ENCODE results near the gene CD52.

The CD52 gene

DNA sequence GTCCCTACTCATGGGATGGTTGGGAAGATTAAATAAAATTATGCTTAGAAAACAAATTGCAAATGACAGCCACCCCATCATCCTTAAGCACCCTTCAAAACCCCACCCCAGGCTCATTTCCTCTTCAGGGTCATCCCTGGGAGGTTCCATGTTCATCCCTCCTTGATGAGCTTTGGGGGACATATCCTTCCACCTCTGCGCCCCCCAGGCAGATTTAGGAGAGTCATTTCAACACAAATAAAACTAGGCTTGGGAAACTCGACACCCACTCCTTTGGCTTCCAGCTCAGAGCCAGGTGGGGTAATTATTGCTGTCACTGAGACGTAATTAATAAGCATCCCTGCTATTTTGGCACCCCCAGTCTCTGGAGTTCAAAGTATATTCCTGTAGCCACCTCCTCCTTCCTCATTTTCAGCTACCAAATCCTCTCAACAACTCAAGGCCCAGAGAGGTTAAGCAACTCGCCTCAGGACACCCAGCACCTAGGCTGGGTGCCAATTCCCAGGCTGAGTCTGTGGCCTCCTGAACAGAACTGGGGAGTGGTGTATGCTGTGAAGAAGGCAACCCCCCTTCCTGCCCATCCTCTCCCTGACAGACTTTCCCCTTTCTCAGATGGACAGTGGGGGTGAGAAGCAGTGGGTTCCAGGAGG, 35.6 kb downstream of the CD52 start:
- H3K4me3 ChIP-seq (ENCODE audit: low read length) = no peak overlapping the region
- DNase-seq (ENCODE audit: low read depth) = no peak
- TF ChIP-seq, protein P1, sequence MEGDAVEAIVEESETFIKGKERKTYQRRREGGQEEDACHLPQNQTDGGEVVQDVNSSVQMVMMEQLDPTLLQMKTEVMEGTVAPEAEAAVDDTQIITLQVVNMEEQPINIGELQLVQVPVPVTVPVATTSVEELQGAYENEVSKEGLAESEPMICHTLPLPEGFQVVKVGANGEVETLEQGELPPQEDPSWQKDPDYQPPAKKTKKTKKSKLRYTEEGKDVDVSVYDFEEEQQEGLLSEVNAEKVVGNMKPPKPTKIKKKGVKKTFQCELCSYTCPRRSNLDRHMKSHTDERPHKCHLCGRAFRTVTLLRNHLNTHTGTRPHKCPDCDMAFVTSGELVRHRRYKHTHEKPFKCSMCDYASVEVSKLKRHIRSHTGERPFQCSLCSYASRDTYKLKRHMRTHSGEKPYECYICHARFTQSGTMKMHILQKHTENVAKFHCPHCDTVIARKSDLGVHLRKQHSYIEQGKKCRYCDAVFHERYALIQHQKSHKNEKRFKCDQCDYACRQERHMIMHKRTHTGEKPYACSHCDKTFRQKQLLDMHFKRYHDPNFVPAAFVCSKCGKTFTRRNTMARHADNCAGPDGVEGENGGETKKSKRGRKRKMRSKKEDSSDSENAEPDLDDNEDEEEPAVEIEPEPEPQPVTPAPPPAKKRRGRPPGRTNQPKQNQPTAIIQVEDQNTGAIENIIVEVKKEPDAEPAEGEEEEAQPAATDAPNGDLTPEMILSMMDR (conservative IDR thresholded peaks at IDR 0.05; ENCODE audit: low read length) = no peak

DNA sequence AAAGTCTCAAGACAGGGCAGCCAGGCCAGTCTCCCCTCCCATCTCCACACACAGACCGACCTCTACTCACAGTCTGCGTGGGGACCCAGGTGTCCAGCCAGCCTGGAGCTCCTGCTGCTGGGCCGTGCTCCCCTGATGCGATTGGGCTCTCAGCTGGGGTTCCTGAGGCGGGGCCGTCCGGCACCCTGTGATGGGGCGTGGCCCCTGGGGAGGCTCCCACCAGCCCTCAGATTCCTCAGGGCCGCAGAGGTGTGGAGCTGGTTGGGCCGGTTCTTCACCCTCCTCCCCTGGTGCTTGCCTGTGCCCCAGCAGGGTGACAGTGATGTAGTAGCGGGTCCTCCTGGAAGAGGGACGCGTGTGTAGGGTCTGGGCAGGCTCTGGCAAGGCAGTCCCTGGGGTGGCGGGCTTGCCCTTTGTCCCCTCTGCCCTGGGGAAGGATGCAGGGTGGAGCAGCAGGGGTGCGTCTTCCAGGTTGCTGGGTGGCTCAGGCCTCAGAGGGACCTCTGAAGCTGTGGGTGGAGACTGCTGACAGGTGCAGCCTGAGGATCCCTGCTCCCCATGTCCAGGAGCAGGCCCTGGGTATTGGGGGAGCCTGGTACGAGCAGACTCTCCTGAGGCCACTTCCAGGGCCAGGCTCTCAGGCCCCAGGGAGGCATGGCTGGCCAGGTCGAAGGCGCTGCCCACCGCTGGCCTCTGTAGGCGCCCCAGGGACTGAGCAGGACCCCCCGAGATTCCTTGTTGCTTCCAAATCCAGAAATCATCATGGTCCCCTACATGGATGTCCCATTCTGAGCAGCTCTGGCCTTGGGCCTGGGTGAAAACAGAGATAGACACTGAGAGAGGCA, 36.4 kb downstream of the CD52 start, which contains the start of gene CRYBG2:
Gene CRYBG2, minus strand, starts transcription at position 155 of the 845 bp plus-strand sequence. CDS start 7,473 bp downstream, outside the sequence.
- no peak within 1 kb of the TSS for H3K4me3 ChIP-seq (ENCODE audit: low read length)
- DNase-seq (ENCODE audit: low read depth) = no peak
- TF ChIP-seq, protein P1 (conservative IDR thresholded peaks at IDR 0.05; ENCODE audit: low read length) = no peak

DNA sequence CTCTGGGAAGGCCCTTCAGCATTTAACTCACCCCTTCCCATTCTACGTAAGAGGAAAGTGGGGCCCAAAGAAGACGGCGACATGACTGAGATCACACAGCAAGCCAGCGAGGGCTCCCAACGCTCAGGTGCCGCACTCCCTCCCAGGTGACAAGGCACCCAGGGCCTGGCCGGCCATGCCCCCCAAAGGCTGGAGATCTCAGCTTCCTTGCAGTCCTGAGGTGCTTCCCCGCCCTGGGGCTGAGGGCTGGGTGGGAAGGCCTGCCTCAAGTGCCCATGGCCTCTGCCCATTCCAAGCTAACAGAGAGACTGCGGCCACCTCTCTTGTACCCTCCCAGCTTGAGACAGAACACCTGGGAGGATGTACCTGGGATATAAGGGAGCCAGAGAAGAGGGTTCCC, 37.2 kb downstream of the CD52 start:
- TF ChIP-seq, protein P1 (conservative IDR thresholded peaks at IDR 0.05; ENCODE audit: low read length) = no peak
- H3K4me3 ChIP-seq (ENCODE audit: low read length) = no peak overlapping the region
- DNase-seq (ENCODE audit: low read depth) = no peak

DNA sequence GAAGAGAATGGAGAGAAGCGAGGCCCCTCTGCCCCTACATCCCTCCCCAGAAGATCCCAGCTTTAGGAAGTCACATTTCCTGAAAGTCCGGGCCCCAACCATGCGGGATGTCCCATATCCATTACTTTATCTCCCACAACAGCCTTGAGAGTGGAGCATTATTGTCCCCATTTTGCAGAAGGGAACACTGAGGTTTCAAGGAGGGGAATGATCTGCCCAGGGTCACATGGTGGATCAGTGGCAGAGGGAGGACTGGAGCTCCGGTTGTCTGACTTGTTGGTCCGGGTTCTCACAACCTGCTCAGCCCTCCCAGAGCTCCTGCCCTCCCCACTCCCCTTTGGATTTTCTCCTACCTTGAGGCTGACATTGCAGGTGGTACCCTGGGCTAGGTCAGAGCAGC, 38.3 kb downstream of the CD52 start:
- DNase-seq (ENCODE audit: low read depth) = no peak
- no peak overlapping the region for H3K4me3 ChIP-seq (ENCODE audit: low read length)
- TF ChIP-seq, protein P1 (conservative IDR thresholded peaks at IDR 0.05; ENCODE audit: low read length) = no peak

DNA sequence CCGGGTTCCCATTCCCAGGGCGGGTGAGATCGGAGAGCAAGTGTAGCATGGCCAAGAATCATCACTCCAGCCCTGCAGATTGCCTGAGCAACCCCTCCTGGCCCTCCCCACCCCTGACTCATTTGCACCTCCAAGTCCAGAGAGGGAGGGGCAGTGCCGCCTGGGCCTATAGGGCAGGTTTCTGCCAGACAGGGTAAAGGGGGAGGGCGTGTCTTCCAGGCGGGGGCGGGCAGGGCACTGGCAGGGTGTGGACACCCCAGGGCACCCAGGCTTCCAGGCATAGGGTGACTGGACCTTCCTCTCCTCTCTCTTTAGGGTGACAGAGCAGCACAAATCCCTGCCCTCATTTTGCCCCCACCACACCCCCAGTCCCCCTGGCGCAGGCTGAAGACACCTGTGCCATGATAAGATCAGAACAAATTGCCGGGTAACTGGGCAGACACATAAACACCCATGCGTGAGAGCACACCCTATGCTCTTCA, 39.4 kb downstream of the CD52 start:
- H3K4me3 ChIP-seq (ENCODE audit: low read length) = no peak overlapping the region
- DNase-seq (ENCODE audit: low read depth) = no peak
- TF ChIP-seq, protein P1 (conservative IDR thresholded peaks at IDR 0.05; ENCODE audit: low read length) = no peak

DNA sequence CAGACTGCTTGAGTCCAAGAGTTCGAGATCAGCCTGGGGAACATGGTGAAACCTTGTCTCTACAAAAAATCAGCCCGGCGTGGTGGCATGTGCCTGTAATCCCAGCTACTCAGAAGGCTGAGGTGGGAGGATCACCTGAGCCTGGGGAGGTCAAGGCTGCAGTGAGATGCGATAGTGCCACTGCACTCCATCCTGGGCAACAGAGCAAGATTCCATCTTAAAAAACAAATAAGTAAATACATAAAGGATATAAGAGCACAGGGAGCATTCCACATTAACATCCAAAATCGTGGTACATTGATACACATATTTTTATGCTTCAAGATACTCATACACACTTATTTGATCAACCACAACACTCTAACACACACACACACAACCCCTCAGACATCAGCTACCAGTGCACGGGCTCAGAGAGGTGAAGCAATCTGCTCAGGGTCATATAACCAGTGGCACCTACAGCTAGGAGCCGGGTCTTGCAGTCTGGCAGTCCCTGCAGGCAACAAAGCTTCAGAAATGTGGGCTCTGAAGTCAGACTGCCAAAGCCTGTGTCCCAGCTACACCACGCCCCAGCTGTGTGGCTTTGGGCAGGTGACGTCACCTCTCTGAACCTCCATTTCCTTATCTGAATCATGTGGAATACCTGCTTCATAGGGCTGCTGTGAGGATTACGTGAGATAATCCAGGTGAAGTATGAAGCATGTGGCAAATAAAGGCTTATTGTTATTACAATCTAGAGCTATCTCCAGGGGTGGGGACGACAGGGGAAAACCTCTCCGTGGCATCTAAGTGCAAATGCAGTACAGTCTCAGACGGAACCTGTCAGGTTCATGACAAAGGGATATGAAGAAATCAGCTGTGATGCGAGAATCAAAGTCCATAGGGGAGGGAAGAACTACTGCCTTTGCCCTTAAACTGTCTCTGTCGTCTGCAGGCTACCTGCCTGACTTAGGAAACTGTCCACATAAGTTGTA, 40.9 kb downstream of the CD52 start:
- no peak for DNase-seq (ENCODE audit: low read depth)

More for the DNA sequence above, 40.9 kb downstream of the CD52 start:
- TF ChIP-seq, protein P1 (conservative IDR thresholded peaks at IDR 0.05; ENCODE audit: low read length) = no peak
- H3K4me3 ChIP-seq (ENCODE audit: low read length) = no peak overlapping the region

Data from AG10803 (cell line).